GM21786 (cell line): Measurements from ENCODE around the gene DPP6.
A peak's percentile ranks its signal among the peaks of the same experiment; 100 is the strongest.

Experiments
- ATAC-seq: cut with Tn5 transposase; IDR thresholded peaks from one replicate; pipeline ENCODE4 v1.9.1; 2021; ENCODE audit not compliant: unreplicated experiment

DPP6 gene

GRCh38 chr7:154898973-154899855 is 847.0 kb downstream of the DPP6 start:
- no peak for ATAC-seq

- no peak for ATAC-seq
Measured at GRCh38 chr7:154899862-154900261, 847.7 kb downstream of the DPP6 start.

GRCh38 chr7:154902600-154903082 is 850.4 kb downstream of the DPP6 start:
- no peak for ATAC-seq

GRCh38 chr7:154903083-154903731 is 851.0 kb downstream of the DPP6 start:
- no peak for ATAC-seq

GRCh38 chr7:154905146-154905545 is 852.9 kb downstream of the DPP6 start:
- ATAC-seq = no peak

GRCh38 chr7:154905615-154906014 is 853.4 kb downstream of the DPP6 start:
- ATAC-seq = no peak

- no peak for ATAC-seq
Measured at GRCh38 chr7:154906201-154906600, 854.0 kb downstream of the DPP6 start.

- ATAC-seq = no peak
Measured at GRCh38 chr7:154906736-154907355, 854.6 kb downstream of the DPP6 start.

- no peak for ATAC-seq
Measured at GRCh38 chr7:154907651-154908620, 855.7 kb downstream of the DPP6 start.

- no peak for ATAC-seq
Measured at GRCh38 chr7:154909241-154910105, 857.3 kb downstream of the DPP6 start.

GRCh38 chr7:154910125-154910524 is 857.9 kb downstream of the DPP6 start:
- ATAC-seq = no peak

GRCh38 chr7:154910977-154911376 is 858.8 kb downstream of the DPP6 start:
- no peak for ATAC-seq

GRCh38 chr7:154911411-154911810 is 859.2 kb downstream of the DPP6 start:
- ATAC-seq = no peak

- no peak for ATAC-seq
Measured at GRCh38 chr7:154911862-154912455, 859.8 kb downstream of the DPP6 start.

GRCh38 chr7:154912871-154913637 is 860.9 kb downstream of the DPP6 start:
- no peak for ATAC-seq

GRCh38 chr7:154913638-154914307 is 861.6 kb downstream of the DPP6 start:
- peak; percentile 93 for ATAC-seq

- ATAC-seq = peak; percentile 11
Measured at GRCh38 chr7:154914308-154914995, 862.3 kb downstream of the DPP6 start.
